NCI-H1436 treated with DMSO at 0.1 percent for 48 hours (cell line): Measurements from ENCODE around the gene NUFIP2.
"Not testable (repeated sequence)": the region's sequence is repeated elsewhere in the genome, so short reads cannot be mapped to it uniquely, and the experiment has no call there.

ENCODE experiments used
- DNase-seq: peaks from one replicate; lab custom pipeline; 2025; lab: John Stamatoyannopoulos, UW

The NUFIP2 gene, protein sequence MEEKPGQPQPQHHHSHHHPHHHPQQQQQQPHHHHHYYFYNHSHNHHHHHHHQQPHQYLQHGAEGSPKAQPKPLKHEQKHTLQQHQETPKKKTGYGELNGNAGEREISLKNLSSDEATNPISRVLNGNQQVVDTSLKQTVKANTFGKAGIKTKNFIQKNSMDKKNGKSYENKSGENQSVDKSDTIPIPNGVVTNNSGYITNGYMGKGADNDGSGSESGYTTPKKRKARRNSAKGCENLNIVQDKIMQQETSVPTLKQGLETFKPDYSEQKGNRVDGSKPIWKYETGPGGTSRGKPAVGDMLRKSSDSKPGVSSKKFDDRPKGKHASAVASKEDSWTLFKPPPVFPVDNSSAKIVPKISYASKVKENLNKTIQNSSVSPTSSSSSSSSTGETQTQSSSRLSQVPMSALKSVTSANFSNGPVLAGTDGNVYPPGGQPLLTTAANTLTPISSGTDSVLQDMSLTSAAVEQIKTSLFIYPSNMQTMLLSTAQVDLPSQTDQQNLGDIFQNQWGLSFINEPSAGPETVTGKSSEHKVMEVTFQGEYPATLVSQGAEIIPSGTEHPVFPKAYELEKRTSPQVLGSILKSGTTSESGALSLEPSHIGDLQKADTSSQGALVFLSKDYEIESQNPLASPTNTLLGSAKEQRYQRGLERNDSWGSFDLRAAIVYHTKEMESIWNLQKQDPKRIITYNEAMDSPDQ

DNA sequence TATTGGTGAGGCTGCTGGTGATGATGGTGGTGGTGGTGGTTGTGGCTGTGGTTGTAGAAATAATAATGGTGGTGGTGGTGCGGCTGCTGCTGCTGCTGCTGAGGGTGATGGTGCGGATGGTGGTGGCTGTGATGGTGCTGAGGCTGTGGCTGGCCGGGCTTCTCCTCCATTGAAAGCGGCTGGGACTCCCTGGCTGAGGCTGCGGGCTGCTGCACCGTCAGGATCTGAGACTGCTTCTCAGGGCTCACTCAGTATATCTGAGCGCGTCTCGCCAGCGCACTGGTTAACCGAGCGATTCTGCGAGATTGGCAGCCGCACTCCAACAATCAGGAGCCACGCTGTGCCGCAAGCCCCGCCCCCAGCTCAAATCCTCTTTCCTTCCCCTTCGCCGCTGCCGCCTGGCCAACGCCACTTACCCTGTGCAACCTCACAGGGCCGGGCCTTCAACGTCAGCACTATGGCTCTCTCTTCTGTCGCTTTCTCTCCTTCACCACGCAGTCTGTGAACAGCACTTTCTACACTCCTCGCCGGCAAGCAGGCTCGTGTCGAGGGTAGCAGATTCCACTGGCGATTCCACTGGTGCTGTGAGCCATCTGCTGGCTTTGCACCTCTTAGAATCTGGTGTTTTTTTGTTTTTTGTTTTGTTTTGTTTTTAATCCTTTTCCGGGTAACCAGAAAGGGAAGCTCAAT, at the start of gene NUFIP2:
NUFIP2 (minus strand) TSS at position 259 of the 690 bp plus-strand sequence; CDS start at position 170, 89 bp downstream.
- peak; percentile 98 for DNase-seq

DNA sequence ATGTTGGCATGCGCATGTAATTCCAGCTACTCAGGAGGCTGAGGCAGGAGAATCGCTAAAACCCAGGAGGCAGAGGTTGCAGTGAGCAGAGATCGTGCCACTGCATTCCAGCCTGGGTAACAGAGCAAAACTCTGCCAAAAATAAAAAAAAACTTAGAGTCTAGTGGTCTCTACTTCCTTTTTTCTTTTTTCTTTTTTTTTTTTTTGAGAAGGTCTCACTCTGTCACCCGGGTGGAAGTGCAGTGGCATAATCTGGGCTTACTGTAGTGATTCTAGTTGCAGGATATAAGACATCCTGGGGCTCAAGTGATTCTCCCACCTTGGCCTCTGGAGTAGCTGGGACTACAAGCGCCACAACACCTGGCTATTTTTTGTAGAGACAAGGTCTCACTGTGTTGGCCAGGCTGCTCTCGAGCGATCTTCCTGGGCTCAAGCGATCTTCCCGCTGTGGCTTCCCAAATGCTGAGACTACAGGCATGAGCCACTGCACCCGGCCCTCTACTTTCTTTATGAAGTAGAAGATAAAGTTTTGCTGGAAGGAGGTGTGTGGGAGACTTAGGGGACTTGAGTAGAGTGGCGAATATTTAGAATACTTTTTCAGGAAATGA, 48.3 kb upstream of the NUFIP2 start:
- DNase-seq, result no peak

DNA sequence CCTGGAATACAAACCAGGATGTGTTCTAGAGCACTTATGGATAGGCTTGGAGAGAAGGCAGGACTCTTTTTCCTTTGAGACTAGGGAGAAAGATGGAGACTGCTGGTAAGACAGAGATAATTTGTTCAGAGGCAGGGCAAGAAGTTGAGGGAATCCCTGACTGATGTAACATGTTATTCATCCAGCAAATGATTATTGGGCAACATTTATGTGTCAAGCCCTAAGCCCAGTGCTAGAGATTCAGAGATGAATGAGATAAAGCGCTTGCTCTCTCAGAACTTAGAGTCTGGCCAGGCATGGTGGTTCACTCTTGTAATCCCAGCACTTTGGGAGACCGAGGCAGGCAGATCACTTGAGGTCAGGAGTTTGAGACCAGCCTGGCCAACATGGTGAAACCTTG, 47.8 kb upstream of the NUFIP2 start:
- DNase-seq, result no peak

DNA sequence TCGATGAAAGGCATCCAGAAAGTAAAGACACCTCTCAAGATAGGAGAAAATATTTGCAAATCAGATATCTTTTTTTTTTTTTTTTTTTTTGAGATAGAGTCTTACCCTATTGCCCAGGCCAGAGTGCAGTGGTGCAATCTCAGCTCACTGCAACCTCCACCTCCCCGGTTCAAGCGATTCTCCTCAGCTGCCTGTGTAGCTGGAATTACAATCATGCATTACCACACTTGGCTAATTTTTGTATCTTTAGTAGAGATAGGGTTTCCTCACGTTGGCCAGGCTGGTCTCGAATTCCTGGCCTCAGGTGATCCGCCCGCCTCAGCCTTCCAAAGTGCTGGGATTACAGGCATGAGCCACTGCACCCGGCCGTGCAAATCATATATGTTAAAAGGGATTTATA, 45.1 kb upstream of the NUFIP2 start:
- DNase-seq, result not testable (repeated sequence)

DNA sequence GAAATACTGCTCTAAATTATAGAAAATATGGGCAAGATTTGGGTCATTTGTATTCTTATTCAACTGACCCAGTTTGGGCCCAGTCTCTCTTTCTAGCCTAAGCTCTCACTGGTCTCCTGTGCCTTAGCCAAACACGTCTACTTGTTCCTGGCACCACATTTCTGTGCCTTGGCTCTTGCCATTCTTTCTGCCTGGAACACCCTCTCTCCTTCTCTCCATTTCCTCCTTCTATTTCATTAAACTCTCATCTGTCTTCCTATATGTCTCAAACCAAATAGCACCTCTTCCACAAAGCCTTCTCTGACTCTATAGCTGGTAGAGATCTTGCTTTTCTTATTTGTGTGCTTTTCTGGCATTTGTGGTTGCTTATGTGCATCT, 37.7 kb upstream of the NUFIP2 start:
- no peak for DNase-seq

DNA sequence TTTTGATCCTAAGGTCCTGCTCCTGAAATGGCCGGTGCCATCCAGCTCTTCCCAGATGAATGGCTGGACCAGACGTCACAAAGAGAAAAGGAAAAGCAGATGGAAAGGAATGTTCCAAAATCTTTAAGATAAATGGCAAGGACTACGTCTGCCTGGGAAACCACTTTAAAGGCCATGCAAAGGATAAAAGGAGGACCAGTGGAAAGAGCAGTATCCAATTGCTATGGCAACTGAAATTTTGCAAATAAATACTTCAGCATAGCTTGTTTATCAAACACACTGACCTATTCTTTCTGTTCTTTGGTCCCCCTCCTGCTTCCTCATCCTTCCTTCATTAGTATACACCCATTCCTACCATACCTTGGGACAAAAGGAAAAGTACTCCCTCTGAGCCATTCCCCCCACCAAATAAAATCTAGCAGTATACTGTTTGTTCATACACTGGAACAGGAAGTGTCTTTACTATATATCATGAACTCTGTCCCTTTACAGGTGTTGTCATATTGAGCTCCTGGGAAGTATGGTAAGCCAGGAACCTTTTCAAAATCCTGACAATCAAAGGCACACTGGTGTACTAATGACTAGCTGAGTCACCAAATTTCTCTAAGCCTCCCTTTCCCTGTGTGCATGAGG, 37.2 kb upstream of the NUFIP2 start:
- no peak for DNase-seq

DNA sequence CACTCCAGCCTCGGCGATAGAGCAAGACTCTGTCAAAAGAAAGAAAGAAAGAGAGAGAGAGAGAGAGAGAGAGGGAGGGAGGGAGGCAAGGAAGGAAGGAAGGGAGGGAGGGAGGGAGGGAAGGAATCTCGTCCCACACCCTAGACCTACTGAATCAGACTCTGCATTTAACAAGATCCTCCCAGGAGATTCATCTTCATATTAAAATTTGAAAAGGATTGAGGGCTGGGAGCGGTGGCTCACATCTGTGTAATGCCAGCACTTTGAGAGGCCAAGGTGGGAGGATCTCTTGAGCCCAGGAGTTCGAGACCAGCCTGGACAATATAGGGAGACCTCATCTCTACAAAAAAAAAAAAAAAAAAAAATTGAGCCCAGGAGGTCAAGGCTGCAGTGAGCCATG, 33.5 kb upstream of the NUFIP2 start:
- no peak for DNase-seq

DNA sequence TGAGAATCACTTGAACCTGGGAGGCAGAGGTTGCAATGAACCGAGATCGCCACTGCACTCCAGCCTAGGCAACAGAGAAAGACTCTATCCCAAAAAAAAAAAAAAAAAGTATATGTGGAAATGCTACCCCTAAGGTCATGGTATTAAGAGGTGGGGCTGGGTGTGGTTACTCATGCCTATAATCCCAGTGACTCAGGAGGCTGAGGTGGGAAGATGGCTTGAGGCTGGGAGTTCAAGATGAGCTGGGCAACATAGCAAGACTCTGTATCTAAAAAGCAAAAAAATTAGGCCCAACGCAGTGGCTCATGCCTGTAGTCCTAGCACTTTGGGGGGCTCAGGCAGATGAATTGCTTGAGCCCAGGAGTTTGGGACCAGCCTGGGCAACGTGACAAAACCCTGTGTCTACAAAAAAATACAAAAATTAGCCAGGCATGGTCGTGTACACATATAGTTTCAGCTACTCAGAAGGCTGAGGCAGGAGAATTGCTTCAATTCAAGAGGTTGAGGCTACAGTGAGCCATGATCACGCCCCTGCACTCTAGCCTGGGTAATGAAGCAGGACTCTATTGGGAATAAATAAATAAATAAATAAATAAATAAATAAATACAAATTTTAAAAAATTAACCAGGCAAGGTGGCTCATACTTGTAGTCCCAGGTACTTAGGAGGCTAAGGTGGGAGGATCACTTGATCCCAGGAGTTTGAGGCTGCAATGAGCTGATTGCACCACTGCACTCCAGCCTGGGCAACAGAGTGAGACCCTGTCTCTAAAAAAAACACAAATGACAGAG, 32.3 kb upstream of the NUFIP2 start:
- DNase-seq, result no peak

DNA sequence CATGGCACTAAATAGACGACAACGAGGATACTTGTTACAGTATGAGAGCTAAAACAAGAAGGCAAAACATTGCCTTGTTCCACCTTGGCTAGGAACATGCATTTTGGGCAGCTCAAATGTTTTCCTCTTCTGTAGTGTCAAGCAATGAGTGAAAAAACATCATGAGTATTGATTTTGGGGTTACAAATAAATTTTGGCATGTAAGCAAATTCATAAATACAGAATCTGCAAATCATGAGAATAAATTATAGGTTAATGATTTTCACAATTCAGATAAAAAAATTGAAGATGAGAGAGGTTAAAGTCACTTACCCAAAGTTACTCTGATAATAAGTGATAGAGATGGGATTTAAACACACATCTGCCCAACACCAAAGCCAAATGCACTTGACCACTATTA, 28.4 kb upstream of the NUFIP2 start:
- no peak for DNase-seq

DNA sequence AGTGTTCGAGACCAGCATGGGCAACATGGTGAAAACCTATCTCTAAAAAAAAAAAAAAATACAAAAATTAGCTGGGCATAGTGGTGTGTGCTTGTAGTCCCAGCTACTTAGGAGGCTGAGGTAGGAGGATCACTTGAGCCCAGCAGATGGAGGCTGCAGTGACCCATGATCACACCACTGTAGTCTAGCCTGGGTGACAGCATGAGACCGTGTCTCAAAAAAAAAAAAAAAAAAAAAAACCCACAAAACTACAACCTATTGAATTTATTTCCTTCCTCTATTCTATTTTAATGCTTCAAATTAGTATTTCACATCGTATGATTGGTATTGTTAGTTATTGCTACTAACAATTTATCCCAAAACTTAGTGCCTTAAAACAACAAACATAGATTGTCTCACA, 9.4 kb upstream of the NUFIP2 start:
- no peak for DNase-seq

DNA sequence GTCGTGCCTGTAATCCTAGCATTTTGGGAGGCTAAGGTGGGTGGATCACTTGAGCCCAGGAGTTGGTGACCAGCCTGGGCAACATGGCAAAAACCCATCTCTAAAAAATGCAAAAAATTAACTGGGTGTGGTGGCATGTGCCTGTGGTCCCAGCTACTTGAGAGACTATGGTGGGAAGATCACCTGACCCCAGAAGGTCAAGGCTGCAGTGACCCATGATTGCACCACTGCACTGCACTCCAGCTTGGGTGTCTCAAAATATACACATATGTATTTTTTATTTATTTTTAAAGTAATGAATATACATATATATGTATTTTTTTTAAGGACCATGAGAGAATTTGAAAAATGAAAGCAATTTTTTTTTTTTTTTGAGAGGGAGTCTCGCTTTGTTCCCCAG, 5.1 kb upstream of the NUFIP2 start:
- no peak for DNase-seq

DNA sequence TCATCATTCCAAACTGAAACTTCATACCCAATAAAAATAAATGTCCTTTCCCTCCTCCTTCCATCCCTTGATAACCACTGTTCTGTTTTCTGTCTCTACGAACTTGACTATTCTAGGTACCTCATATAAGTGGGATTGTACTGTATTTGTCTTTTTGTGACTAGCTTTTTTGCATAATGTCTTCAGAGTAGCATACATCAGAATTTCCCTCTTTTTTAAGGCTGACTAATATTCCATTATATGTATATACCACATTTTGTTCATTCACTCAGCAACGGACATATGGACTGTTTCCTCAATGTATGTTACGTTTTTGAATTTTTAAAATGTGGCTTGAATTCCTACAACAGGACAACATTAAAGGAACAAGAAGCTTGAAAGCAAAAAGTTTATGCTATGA, 1.5 kb upstream of the NUFIP2 start:
- no peak for DNase-seq

DNA sequence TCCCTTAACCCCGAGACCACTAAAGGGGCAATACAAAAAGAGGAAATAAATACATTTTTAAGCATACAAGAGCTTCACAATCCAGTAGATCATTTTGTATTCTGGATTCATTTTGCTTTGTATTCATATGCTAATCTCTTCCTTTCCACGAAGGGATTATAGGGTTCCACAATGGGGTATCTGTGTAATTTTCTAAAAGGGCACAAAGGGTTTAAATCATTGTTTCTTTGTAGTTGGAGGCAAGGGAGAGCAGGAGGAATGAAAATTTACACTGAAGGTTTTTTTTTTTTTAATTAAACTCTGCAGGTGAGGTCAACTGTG, 592 bp upstream of the NUFIP2 start:
- no peak for DNase-seq

DNA sequence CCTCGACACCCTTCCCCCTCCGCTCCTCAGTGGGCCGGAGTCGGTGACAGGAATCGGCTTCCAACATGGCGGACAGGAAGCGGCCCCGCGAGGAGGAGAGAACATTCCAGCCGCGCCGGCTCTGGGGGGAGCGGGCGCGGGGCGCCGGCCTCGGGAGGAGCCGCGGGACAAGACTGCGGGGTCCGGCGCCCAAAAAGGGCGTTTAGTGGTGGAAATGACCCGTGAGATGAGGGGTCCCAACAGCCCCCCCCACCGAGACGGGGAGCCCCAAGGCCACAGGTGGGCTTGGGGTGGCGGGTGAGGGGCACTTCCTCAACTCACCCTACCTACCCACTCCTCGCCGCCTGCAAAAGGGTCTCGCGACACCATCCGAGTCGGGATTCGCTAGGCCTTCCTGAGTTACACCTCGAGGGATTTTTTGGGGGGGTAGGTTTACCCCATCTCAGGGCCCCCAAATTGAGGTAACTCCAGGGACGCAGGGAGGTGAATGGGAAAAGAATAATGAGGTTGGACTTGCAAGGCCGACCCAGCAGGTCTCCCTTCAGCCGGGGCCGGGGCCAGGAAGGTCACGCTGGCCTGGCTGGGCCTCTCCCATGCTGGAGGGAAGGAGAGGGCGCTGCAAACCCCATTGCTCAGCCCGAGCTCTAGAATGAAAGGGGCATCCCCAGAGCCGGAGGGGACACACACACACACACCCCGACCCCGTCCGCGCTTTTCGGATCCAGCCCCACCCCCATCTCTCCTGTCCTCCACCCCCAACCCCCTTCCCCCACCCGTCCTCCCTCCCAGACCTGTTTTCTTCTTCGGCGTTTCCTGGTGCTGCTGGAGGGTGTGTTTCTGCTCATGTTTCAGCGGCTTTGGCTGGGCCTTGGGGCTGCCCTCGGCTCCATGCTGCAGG, 707 bp downstream of the NUFIP2 start:
- no peak for DNase-seq

DNA sequence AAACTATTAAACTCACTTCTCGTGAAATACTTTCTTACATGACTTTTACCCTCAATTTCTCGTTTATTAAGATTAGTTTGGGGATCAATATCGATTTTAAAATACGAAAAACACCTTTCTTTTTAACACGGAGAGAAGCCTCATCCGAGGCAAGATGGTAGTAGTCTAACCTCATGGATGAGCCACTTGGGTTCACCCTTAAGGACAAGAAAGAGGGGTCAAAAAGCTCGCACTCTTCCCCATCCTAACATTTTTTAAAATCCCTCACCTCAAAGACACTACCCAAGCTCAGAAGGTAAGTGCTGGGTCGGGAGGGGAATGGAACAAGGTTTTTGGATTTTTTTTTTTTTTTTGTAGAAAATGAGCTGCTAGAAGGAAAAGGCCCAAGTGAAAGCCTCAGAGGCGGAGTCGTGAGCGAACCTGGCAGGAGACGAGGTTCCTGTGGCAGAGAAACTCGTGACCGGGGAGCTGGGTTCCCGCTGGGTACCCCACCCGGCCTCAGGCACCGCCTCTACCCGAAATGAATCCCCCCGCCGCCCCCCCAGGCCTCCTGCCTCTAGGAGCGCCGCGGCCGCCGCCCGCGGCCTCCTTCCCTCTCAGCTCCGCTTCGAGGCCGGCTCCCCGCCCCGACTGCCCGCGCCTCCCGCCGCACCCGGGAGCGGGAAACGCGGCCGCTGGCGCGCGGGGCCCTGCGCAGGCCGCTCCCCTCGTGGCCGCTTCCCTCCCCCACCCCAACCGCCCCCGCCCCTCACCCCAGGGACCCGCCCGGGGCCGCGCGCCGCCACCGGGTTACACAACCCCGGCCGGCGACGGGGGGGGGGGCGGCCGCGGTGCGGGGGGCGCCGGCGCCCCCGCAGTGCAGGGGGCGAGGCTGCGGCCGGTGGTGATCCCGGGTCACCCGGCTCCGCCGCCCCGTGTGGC, 1.6 kb downstream of the NUFIP2 start:
- no peak for DNase-seq

DNA sequence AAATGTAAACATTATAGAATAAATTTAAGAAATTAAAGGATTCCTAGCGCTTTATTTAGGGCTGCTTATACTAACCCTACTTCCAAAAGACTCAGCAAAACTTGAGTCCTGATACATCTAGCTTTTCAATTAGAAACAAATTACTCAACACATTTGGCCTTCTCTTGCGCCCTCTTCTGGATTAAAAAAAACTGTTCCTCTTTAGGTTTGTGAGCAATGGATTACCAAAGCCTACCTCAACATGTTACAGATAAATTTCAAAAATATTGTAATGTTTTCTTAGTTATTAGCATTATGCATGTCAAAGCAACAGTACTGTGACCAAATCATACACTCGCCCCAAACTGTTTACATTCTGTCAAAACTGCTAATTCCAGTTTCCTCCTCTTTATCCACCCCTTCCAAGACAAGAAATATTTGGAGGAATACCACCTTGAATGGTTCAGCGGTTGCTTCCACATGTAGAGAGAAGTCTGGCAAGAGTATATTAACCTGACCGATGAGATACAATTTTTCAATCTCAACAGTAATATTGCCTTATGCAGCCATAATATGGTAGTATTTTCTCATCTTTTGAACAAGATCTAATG, 2.7 kb downstream of the NUFIP2 start:
- DNase-seq, result peak; percentile 19

DNA sequence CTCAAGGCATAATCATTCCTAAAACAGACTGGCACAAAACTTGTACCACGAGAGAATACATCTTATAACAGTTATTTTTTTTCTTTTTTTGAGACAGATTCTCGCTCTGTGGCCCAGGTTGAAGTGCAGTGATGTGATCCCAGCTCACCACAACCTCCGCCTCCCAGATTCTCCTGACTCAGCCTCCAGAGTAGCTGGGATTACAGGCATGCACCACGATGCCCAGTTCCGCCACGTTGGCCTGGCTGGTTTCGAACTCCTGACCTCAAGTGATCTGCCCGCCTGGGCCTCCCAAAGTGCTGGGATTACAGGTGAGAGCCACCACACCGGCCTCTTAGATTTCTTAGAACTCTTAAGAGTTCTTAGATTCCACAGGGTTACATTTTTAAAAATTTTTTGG, 4.1 kb downstream of the NUFIP2 start:
- no peak for DNase-seq

DNA sequence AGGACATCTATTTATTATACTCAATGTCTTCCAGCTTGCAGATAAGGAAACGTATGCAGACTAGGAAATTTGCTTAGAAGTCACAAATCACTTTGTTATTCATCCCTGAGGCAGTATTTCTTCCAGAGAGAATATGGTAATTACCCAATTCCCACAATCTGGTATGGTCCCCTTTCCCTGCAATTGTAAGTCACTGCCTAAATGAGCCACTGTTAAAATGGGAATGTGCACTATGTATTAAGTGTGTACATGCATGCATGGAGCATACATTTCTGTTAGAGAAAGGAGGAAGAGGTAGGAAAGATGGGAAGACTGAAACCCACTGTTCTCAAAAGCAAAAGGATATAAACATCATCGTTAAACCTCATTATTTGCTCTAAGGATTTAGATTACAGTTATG, 10.0 kb downstream of the NUFIP2 start:
- DNase-seq, result no peak

DNA sequence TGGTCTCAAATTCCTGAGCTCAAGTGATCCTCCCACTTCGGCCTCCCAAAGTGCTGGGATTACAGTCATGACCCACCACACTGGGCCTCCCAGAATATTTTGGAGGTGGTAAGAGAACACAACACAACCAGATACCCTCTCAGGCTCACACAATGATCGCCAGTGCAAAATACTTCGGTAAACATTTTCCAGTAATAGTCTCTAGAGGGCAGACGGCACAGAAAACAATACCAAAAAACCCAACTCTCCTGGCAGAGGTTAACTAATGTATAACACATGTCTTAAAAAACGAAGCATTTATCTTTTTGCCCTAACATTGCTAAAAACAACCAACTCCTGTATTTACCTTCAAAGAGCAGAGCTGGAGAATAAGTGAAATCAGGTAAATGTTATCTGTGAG, 10.5 kb downstream of the NUFIP2 start:
- DNase-seq, result no peak
